Naive B cell (primary cell): ENCODE results near the gene MXI1. TPM values are rescaled to one million over a fixed set of nuclear protein-coding genes. Genes with fewer than 3 reads are reported as not detected.
"Not testable (repeated sequence)": the region's sequence is repeated elsewhere in the genome, so short reads cannot be mapped to it uniquely, and the experiment has no call there.

Experiments used
- ATAC-seq, 2 donors: fragments of 150-1000 bp; cut with Tn5 transposase; 2 replicates each; pipeline ENCODE4 v1.10.0; 2021; ENCODE audit warnings: low read depth in 2 of 2, mild to moderate bottlenecking in 2 of 2, moderate library complexity in 2 of 2
- DNase-seq: peaks from one replicate; pipeline ENCODE4 v3.0.0; 2022
- H3K27ac Mint-ChIP-seq, 6 donors: one replicate each; pipeline ENCODE4 v1.8.0; 2020 to 2022; ENCODE audit warnings: mild to moderate bottlenecking in 6 of 6, mixed read lengths in 6 of 6, moderate library complexity in 5 of 6, inconsistent platforms in 2 of 6
- H3K27me3 Mint-ChIP-seq, 3 donors: one replicate each; pipeline ENCODE4 v1.8.0; 2021 to 2022; ENCODE audit warnings: mixed read lengths in 3 of 3, mild to moderate bottlenecking in 1 of 3
- H3K36me3 Mint-ChIP-seq, 2 donors: one replicate each; pipeline ENCODE4 v1.8.0; 2020 to 2022; ENCODE audit warnings: mixed read lengths in 2 of 2, inconsistent platforms in 1 of 2, mild to moderate bottlenecking in 1 of 2
- H3K4me1 Mint-ChIP-seq, 3 donors: one replicate each; pipeline ENCODE4 v1.8.0; 2020 to 2022; ENCODE audit warnings: mixed read lengths in 3 of 3, inconsistent platforms in 1 of 3, mild to moderate bottlenecking in 1 of 3, moderate library complexity in 1 of 3
- H3K4me3 Mint-ChIP-seq, 8 donors: one replicate each; pipeline ENCODE4 v1.8.0; 2020 to 2022; ENCODE audit warnings: mild to moderate bottlenecking in 8 of 8, mixed read lengths in 8 of 8, moderate library complexity in 8 of 8, inconsistent platforms in 2 of 8
- H3K9me3 Mint-ChIP-seq, 7 donors: one replicate each; pipeline ENCODE4 v1.8.0; 2020 to 2022; ENCODE audit warnings: mixed read lengths in 7 of 7, mild to moderate bottlenecking in 5 of 7, inconsistent platforms in 2 of 7, moderate library complexity in 1 of 7
- polyA plus RNA-seq, 6 donors: library from polyadenylated mRNA; unstranded; fragments of 300-500 nt; fragmentation: Illumina TruSeq; gene quantifications; one replicate each; pipeline ENCODE4 v1.2.3, GENCODE V29; 2021; ENCODE audit warnings: low read depth in 6 of 6

The MXI1 gene
- polyA plus RNA-seq, 6 donors from 2014 or later, result 30.6 to 56.1 (median 44.9) TPM

DNA sequence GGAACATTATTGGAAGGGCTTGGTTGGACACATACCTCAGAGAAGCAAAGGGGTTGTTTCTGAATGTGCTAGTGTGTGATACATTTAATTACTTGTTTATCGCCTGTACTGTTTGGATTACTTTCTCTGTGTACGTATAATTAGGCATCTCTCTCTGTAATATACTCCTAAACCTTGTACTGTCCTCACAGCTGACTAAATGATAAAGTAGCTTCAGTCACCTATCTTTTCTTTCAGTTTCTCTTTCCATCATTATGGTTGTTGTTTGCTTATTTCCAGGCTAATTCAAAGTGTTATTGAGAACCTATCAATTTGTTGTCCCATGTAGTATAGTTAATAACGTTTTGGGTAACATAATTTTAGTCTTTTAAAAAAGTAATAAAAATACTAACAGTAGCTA lies 34.0 kb downstream of the MXI1 start:
- no peak for DNase-seq
- no peak for ATAC-seq
- no peak overlapping the region for H3K27ac Mint-ChIP-seq

DNA sequence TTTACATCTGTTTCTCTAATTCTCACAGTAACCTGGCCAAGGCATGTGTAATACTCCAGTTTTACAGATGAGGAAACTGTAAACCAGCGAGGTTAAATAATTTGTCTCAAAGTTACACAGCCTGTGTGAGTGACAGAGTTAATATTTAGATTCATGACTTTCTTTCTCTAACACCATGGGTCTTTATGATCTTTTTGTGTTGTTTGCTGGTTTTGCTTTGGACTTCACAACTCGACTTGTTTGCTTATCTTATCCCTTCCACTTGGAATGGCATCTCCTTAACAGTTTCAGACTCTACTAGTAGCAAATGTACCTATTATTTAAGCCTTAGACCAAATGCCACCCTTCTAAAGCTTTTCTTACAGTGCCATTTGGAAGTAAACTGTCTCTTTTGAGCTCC lies 34.4 kb downstream of the MXI1 start:
- Mint-ChIP-seq H3K27me3 (no peaks in the 10 kb centered on the region), H3K36me3 (peaks cover 20 to 41% of the 10 kb centered on the region in 2 donors), H3K27ac (no peak overlapping the region), H3K4me3 (no peak overlapping the region), H3K4me1 (peaks cover 12 to 26% (median 19%) of the 10 kb centered on the region in 3 donors), H3K9me3 (peaks cover 0 to 5% (median 3%) of the 10 kb centered on the region in 7 donors)
- no peak for DNase-seq
- no peak for ATAC-seq

More for the DNA sequence above, 34.0 kb downstream of the MXI1 start:
- Mint-ChIP-seq H3K9me3 (peaks cover 0 to 5% (median 3%) of the 10 kb centered on the region in 7 donors), H3K4me1 (peaks cover 12 to 26% (median 19%) of the 10 kb centered on the region in 3 donors), H3K27me3 (no peaks in the 10 kb centered on the region), H3K36me3 (peaks cover 20 to 36% of the 10 kb centered on the region in 2 donors), H3K4me3 (no peak overlapping the region)

DNA sequence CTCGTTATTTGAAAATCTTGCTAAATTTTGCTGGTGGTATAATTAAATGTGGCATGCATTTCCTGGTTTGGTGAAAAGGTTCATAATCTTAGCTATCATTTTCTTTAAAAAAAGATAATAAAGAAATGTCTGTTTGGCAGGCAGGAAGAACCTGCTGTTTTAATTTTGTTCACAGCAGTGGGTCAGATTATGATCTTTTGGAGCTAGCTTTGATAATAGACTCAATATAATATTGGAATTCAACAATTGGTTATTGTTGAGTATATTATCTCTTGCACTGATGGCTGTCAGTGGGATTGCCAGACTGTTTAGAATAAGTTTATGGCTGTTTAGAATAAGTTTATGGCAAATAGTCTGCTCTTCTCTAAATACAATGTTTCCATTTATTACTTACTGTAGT lies 35.1 kb downstream of the MXI1 start:
- Mint-ChIP-seq H3K27me3 (no peaks in the 10 kb centered on the region), H3K27ac (no peak overlapping the region), H3K36me3 (peaks cover 20 to 37% of the 10 kb centered on the region in 2 donors), H3K9me3 (peaks cover 0 to 5% (median 3%) of the 10 kb centered on the region in 7 donors), H3K4me1 (peaks cover 15 to 26% (median 19%) of the 10 kb centered on the region in 3 donors), H3K4me3 (no peak overlapping the region)
- DNase-seq (no peak), ATAC-seq (no peak)

DNA sequence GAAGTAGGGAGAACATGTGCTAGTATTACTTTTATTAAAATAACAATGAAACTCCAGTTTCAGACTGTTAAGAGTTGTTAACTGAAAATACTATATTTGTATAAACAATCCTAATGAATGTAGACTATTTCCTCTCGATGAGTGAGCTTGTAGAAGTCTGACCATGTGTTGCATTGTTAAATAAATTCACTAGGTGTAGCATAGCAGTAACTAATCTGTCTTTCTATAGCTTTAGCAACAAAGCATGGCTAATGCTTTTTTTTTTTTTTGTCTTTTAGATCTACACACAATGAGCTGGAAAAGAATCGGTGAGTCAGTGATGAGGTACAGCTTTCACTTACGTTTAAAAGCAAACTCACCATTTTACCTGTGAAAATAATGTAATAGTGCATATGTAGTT lies 37.1 kb downstream of the MXI1 start:
- no peaks in the 10 kb centered on the region for H3K9me3 Mint-ChIP-seq
- peaks cover 13 to 29% of the 10 kb centered on the region in 2 donors for H3K36me3 Mint-ChIP-seq
- ATAC-seq, result no peak
- H3K27me3 Mint-ChIP-seq, result no peaks in the 10 kb centered on the region
- no peak overlapping the region for H3K4me3 Mint-ChIP-seq
- H3K27ac Mint-ChIP-seq, result no peak overlapping the region
- DNase-seq, result no peak
- H3K4me1 Mint-ChIP-seq, result peaks cover 11 to 22% (median 19%) of the 10 kb centered on the region in 3 donors

DNA sequence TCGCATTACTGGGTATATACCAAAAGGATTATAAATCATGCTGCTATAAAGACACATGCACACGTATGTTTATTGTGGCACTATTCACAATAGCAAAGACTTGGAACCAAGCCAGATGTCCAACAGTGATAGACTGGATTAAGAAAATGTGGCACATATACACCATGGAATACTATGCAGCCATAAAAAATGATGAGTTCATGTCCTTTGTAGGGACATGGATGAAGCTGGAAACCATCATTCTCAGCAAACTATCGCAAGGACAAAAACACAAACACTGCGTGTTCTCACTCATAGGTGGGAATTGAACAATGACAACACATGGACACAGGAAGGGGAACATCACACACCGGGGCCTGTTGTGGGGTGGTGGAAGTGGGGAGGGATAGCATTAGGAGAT lies 40.4 kb downstream of the MXI1 start:
- H3K27me3 Mint-ChIP-seq, ATAC-seq, H3K9me3 Mint-ChIP-seq, H3K4me3 Mint-ChIP-seq, DNase-seq, H3K27ac Mint-ChIP-seq, H3K4me1 Mint-ChIP-seq: not testable (repeated sequence)
- H3K36me3 Mint-ChIP-seq, result peaks cover 13 to 21% of the 10 kb centered on the region in 2 donors

DNA sequence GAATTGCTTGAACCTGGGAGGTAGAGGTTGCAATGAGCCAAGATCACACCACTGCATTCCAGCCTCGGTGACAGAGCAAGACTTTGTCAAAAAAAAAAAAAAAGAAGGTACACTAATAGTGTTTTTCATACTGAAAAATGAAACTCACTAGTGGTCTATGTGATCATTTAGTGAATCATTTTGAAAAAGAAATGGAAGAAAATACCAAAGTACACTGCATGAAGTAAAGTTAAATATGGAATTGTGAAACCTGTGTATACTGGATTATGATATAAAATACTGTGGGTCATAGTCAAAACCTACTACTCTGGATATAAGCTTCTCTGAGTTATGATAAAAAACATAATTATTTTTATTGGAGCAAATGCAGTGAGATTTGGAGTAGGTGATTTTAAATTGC lies 42.1 kb downstream of the MXI1 start:
- Mint-ChIP-seq H3K36me3 (peaks cover 13 to 21% of the 10 kb centered on the region in 2 donors), H3K4me1 (peaks cover 4 to 12% (median 11%) of the 10 kb centered on the region in 3 donors)
- H3K9me3 Mint-ChIP-seq, H3K4me3 Mint-ChIP-seq, H3K27ac Mint-ChIP-seq, DNase-seq, ATAC-seq, H3K27me3 Mint-ChIP-seq: not testable (repeated sequence)

DNA sequence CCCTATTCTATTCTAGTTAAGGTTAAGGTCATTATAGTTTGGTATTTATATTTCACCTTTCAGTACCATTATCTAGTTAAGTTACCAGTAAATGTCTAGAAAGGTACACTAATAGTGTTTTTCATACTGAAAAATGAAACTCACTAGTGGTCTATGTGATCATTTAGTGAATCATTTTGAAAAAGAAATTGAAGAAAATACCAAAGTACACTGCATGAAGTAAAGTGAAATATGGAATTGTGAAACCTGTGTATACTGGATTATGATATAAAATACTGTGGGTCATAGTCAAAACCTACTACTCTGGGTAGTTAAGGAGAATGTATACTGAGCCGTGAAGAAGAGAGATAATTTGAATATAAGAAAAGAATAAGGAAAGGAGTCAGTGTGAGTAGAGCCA lies 44.0 kb downstream of the MXI1 start:
- H3K36me3 Mint-ChIP-seq, result peaks cover 5 to 15% of the 10 kb centered on the region in 2 donors
- H3K27me3 Mint-ChIP-seq, H3K27ac Mint-ChIP-seq, ATAC-seq, H3K9me3 Mint-ChIP-seq, DNase-seq, H3K4me3 Mint-ChIP-seq: not testable (repeated sequence)
- peaks cover 6 to 13% (median 6%) of the 10 kb centered on the region in 3 donors for H3K4me1 Mint-ChIP-seq

DNA sequence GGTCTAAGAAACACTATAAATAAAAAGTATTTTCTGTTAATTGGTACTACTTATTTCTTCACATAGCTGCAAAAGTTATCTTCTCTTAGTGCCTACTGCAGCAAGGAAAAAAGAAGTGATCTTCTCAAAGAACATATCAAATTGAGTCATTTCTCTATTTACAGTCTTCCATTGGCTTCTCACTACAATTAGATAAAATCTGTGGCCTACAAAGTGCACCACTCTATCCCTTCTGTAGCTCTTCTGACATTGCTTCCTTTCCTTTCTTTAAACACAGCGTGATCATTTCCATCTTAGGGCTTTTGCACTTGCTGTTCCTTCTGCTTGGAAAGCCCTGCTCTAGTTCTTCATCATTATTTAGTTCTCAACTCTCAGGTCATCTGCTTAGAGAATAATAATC lies 44.7 kb downstream of the MXI1 start:
- H3K36me3 Mint-ChIP-seq, result peaks cover 5 to 13% of the 10 kb centered on the region in 2 donors
- DNase-seq (no peak), ATAC-seq (no peak)
- no peaks in the 10 kb centered on the region for H3K27me3 Mint-ChIP-seq
- H3K27ac Mint-ChIP-seq, result no peak overlapping the region
- H3K4me3 Mint-ChIP-seq, result no peak overlapping the region
- peaks cover 6 to 10% (median 10%) of the 10 kb centered on the region in 3 donors for H3K4me1 Mint-ChIP-seq
- peaks cover 0 to 5% (median 0%) of the 10 kb centered on the region in 7 donors for H3K9me3 Mint-ChIP-seq

DNA sequence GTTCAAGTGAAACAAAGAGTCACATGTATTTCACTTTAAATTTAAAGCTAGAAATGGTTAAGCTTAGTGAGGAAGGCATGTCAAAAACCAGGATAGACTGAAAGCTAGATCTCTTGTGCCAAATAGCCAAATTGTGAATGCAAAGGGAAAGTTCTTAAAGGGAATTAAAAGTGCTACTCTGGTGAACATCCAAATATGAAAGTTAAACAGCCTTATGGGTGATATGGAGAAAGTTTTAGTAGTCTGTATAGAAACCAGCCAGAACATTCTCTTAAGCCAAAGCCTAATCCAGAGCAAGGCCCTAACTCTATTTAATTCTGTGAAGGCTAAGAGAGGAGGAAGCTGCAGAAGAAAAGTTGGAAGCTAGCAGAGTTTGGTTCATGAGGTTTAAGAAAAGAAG lies 47.1 kb downstream of the MXI1 start:
- Mint-ChIP-seq H3K9me3 (peaks cover 0 to 5% (median 0%) of the 10 kb centered on the region in 7 donors), H3K36me3 (peaks cover 5 to 14% of the 10 kb centered on the region in 2 donors), H3K27me3 (no peaks in the 10 kb centered on the region), H3K4me3 (peak overlapping the region in 1 of 8 donors; percentile 26), H3K27ac (no peak overlapping the region), H3K4me1 (peaks cover 6 to 10% (median 9%) of the 10 kb centered on the region in 3 donors)
- ATAC-seq (no peak), DNase-seq (no peak)

DNA sequence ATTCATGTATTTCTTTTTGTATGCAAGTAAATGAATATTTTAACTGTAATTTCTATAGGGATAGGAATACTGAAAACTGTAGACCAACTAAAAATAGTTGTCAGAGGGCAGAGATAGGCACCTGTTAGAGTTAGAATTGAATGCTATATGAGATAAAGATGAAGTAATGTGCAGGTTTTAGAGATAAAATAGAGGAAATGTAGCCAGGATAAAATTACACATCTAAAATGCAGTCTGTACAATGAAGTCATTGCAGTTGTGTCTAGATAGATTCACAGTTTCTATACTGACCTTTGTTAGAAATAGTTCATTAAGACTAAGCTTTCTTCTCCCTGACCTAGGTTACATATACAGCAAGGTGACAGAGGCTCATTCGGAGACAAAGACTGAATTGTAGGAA lies 51.1 kb downstream of the MXI1 start:
- H3K4me3 Mint-ChIP-seq, result no peak overlapping the region

DNA sequence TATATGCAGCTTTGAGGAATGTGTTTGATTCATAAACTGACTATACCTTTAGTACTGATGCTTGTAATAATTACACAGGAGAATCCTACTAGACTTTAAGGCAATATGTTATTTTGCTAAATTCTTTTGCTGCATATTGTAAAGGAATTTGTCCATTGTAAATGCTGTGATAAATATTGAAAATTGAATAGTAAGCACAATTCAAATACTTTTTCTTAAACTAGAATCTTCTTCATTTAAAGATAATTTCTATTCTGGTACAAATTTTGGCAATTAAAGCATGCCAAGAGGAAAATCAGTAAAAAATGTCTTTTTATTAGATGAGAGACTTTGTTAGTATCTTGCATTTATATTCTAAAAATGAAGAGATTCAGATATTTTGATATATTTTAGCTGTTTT lies 51.9 kb downstream of the MXI1 start:
- H3K27me3 Mint-ChIP-seq, result no peaks in the 10 kb centered on the region
- no peak overlapping the region for H3K27ac Mint-ChIP-seq
- H3K36me3 Mint-ChIP-seq, result peaks cover 5 to 14% of the 10 kb centered on the region in 2 donors
- peaks cover 0 to 5% (median 0%) of the 10 kb centered on the region in 7 donors for H3K9me3 Mint-ChIP-seq
- ATAC-seq (no peak), DNase-seq (no peak)
- no peak overlapping the region for H3K4me3 Mint-ChIP-seq
- peaks cover 3 to 7% (median 4%) of the 10 kb centered on the region in 3 donors for H3K4me1 Mint-ChIP-seq

More for the DNA sequence above, 51.1 kb downstream of the MXI1 start:
- no peak for ATAC-seq
- H3K9me3 Mint-ChIP-seq, result peaks cover 0 to 5% (median 0%) of the 10 kb centered on the region in 7 donors
- H3K36me3 Mint-ChIP-seq, result peaks cover 5 to 14% of the 10 kb centered on the region in 2 donors
- peaks cover 6 to 10% (median 6%) of the 10 kb centered on the region in 3 donors for H3K4me1 Mint-ChIP-seq
- no peak for DNase-seq
- H3K27me3 Mint-ChIP-seq, result no peaks in the 10 kb centered on the region
- H3K27ac Mint-ChIP-seq, result peak overlapping the region in 2 of 6 donors; percentile 11 to 22

DNA sequence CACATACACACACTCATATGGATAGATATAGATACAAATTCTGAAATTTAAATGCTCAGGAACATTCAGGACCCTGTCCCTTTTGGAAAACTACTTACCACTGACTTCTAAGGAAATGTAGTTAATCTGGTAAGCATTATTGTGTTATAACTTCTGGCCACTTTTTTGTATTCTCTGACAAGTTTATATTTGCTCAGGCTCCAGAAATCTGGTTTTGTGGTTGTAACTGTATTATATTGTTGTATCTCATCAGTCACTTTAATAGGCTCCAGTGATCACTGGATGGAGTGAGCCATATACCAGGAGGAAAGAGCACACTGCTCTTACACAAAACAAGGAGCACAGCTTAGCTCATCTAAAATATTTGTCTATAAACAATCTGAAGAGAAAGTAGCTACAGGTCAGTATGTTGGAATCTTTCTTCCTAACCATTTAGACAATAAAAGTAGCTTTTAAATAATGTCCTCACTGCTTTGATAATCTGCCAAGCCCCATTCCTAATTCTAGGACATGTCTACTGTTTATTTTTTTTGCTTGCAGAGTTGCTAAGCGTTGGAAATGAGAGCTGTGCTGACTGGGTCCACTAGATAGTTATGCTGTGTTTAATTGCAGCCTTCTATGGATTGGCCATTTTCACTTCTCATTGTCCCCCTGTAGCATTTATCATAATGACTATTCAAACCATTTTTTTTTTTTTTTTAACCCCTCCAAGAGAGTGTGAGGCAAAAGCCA lies 53.5 kb downstream of the MXI1 start:
- no peaks in the 10 kb centered on the region for H3K27me3 Mint-ChIP-seq

DNA sequence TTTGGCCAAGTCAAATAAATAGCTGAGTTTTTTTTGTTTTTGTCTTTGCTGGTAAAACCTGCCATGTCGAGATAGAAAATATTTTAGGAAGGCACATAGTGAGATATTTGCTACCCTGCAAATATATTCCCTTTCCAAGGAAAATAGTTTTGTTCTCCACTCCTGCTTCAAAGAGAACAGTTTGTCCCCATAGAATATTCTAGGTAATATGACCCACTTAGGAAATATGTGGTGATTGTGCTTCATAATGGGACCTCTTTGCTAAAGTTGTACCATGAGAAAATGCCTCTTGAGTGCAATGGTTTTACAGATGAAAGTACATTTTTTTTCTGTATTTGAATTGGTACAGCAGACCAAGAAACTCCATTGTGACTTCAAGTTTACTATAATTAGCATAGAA lies 55.8 kb downstream of the MXI1 start:
- H3K27me3 Mint-ChIP-seq, result no peaks in the 10 kb centered on the region
- H3K4me1 Mint-ChIP-seq, result peaks cover 1 to 9% (median 4%) of the 10 kb centered on the region in 3 donors
- ATAC-seq (no peak), DNase-seq (no peak)
- H3K36me3 Mint-ChIP-seq, result peaks cover 0 to 3% of the 10 kb centered on the region in 2 donors
- no peak overlapping the region for H3K27ac Mint-ChIP-seq
- H3K4me3 Mint-ChIP-seq, result no peak overlapping the region
- no peaks in the 10 kb centered on the region for H3K9me3 Mint-ChIP-seq

More for the DNA sequence above, 53.5 kb downstream of the MXI1 start:
- H3K36me3 Mint-ChIP-seq, result peaks cover 0 to 9% of the 10 kb centered on the region in 2 donors
- no peak for ATAC-seq
- no peak for DNase-seq
- H3K4me3 Mint-ChIP-seq, result no peak overlapping the region
- H3K9me3 Mint-ChIP-seq, result peaks cover 0 to under 1% (median 0%) of the 10 kb centered on the region in 7 donors
- peak overlapping the region in 1 of 6 donors; percentile 34 for H3K27ac Mint-ChIP-seq
- peaks cover 0 to 3% (median 0%) of the 10 kb centered on the region in 3 donors for H3K4me1 Mint-ChIP-seq

DNA sequence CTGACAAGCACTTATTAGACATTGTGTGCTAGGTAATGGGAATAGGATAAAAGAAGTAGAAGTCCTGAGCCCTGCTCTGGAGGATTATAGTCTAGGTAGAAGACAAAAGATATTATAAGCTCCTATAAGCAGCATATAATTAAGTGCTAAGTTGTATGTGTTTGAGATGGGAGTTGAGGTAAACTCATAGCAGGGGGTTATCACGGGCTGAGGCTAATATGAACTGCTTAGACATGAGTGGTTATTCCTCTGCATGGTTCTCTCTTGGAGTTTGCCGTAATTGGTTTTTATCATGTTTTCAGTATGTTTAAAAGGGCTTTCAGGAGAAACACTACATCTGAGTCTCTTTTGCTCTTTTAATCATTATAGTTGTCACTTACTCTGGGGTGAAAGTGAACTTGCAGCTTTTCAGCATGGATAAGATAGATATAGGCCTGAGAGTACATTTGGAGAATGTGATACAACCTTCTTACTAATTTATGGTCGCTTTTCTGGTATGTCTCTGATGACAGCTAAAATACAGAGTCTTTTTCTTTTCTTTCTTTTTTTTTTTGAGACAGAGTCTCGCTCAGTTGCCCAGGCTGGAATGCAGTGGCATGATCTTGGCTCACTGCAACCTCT lies 58.3 kb downstream of the MXI1 start:
- H3K36me3 Mint-ChIP-seq, result peaks cover 0 to 3% of the 10 kb centered on the region in 2 donors
- DNase-seq (no peak), ATAC-seq (no peak)
- no peak overlapping the region for H3K27ac Mint-ChIP-seq
- H3K4me1 Mint-ChIP-seq, result peaks cover 16 to 26% (median 24%) of the 10 kb centered on the region in 3 donors
- H3K4me3 Mint-ChIP-seq, result peak overlapping the region in 1 of 8 donors; percentile 22
- H3K9me3 Mint-ChIP-seq, result no peaks in the 10 kb centered on the region
- no peaks in the 10 kb centered on the region for H3K27me3 Mint-ChIP-seq
